ENCODE measurements around the gene DGKD. TPM values are rescaled to one million over a fixed set of nuclear protein-coding genes. Genes with fewer than 3 reads are reported as not detected.

DGKD gene
- total RNA-seq, 6 donors from 2014 or later: 50.0 to 141 (median 75.6) TPM

DNA sequence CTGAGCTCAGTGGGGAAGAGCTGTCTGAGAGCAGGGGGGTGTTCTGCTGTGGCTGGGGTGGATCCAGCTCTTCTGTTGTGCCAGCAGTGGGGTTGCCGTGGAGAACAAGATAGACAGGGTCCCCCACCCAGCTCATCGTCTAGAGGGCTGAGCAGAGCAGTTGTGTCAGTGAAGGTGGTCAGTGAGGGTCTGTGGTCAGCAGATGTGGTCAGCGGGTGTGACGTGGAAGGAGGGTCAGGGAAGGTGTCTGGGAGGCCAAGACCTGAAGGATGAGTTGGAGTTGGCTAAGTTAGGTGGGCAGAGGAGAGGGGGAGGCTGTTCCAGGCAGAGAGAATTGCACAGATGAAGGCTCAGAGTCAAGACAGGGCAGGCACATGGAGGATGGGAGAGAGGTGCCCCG lies 103.1 kb downstream of the DGKD start:
- no peak for ATAC-seq (ENCODE audit: low FRiP score in 2 of 2)
- no peak for DNase-seq
- H3K9me3 ChIP-seq: no peaks in the 10 kb centered on the region
- WGBS, 2 donors: 96 to 100% methylated on average over 5 of the region's 5 CpGs
- no peaks in the 10 kb centered on the region for H3K4me1 ChIP-seq
- H3K27me3 ChIP-seq: no peaks in the 10 kb centered on the region
- H3K27ac ChIP-seq: no peak overlapping the region
- peaks cover 9 to 99% (median 92%) of the 10 kb centered on the region in 4 donors for H3K36me3 ChIP-seq
- no peak for TF ChIP-seq POLR2AphosphoS5 (IDR thresholded peaks at IDR 0.05)
- TF ChIP-seq, protein P1, sequence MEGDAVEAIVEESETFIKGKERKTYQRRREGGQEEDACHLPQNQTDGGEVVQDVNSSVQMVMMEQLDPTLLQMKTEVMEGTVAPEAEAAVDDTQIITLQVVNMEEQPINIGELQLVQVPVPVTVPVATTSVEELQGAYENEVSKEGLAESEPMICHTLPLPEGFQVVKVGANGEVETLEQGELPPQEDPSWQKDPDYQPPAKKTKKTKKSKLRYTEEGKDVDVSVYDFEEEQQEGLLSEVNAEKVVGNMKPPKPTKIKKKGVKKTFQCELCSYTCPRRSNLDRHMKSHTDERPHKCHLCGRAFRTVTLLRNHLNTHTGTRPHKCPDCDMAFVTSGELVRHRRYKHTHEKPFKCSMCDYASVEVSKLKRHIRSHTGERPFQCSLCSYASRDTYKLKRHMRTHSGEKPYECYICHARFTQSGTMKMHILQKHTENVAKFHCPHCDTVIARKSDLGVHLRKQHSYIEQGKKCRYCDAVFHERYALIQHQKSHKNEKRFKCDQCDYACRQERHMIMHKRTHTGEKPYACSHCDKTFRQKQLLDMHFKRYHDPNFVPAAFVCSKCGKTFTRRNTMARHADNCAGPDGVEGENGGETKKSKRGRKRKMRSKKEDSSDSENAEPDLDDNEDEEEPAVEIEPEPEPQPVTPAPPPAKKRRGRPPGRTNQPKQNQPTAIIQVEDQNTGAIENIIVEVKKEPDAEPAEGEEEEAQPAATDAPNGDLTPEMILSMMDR (IDR thresholded peaks at IDR 0.05): no peak
- no peak for TF ChIP-seq POLR2A (IDR thresholded peaks at IDR 0.05)
- TF ChIP-seq EP300 (IDR thresholded peaks at IDR 0.05): no peak
- H3K4me3 ChIP-seq: no peak overlapping the region

DNA sequence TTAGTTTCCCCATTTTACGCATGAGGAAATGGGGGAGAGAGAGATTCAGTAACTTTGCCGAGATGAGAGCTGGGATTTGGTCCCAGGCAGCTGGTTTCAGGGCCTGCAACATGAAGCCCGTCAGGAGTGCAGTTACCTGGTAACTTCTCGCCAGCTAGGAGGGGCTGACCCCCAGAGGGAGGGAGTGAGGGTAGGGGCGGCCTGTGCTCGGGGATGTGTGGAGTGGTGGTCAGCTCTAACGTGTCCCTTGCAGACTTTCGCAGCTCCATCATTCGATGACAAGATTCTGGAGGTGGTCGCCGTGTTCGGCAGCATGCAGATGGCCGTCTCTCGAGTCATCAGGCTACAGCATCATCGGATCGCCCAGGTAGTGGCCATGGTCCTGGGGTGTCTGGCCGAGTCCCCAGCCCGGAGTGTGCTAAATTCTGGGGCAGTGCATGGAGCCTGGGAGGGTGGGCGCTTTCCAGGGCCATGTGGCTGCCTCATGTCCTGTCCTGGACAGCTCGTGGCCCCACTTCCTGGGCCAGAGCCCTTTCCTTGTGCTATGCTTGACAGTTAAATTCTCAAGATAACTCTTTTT lies 103.8 kb downstream of the DGKD start:
- Histone ChIP-seq H3K4me1 (no peaks in the 10 kb centered on the region), H3K9me3 (no peaks in the 10 kb centered on the region), H3K27ac (no peak overlapping the region), H3K36me3 (peaks cover 15 to 99% (median 92%) of the 10 kb centered on the region in 4 donors), H3K27me3 (no peaks in the 10 kb centered on the region), H3K4me3 (no peak overlapping the region)
- WGBS, 2 donors: 96% methylated on average over 7 to 20 of the region's 20 CpGs
- TF ChIP-seq EP300 (IDR thresholded peaks at IDR 0.05) (no peak), POLR2A (IDR thresholded peaks at IDR 0.05) (no peak), POLR2AphosphoS5 (IDR thresholded peaks at IDR 0.05) (no peak)
- TF ChIP-seq, protein P1 (IDR thresholded peaks at IDR 0.05): no peak
- ATAC-seq (ENCODE audit: low FRiP score in 2 of 2) (no peak), DNase-seq (peak in 1 of 2 donors; percentile 50)

DNA sequence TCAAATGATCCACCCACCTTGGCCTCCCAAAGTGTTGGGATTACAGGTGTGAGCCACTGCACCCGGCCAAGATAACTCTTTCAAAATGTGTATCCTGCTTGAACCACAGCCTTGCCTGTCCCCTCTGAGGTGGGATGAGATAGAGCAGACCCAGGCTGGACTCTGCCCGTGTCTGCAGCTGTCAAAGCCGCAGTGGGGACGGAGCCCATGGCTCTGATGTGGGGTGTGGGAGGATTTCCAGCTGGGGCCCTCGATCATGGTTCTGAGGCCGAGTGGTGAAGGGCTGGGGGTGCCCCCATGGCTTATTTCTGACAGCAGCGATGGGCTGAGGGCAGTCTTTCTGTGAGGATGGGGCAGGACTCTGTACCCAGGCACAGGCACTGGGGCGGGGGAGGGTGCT lies 104.5 kb downstream of the DGKD start:
- 95% methylated on average over 6 to 8 of the region's 8 CpGs for WGBS, 2 donors
- Histone ChIP-seq H3K36me3 (peaks cover 15 to 96% (median 91%) of the 10 kb centered on the region in 4 donors), H3K4me1 (no peaks in the 10 kb centered on the region), H3K27ac (no peak overlapping the region), H3K4me3 (no peak overlapping the region), H3K9me3 (no peaks in the 10 kb centered on the region), H3K27me3 (no peaks in the 10 kb centered on the region)
- DNase-seq: peak in 1 of 2 donors; percentile 32
- TF ChIP-seq POLR2A (IDR thresholded peaks at IDR 0.05) (no peak), POLR2AphosphoS5 (IDR thresholded peaks at IDR 0.05) (no peak), EP300 (IDR thresholded peaks at IDR 0.05) (no peak)
- TF ChIP-seq, protein P1 (IDR thresholded peaks at IDR 0.05): no peak
- ATAC-seq (ENCODE audit: low FRiP score in 2 of 2): no peak

DNA sequence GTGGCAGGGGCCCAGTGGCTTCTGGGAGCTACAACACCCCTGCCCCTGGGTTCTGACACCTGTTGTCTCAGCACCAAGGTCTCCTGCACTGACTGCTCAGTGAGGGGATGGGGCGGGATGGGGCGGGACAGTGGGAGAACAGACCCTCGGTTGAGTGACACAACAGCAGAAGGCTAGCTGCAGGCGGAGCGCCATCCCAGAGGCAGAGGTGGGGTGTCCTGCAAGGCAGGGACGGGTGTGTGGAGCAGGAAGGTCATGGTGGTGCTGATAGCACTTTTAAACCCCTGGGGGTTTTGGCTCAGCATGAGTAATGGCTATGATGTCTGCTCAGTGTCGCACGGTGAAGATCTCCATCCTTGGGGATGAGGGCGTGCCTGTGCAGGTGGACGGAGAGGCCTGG lies 105.1 kb downstream of the DGKD start:
- no peaks in the 10 kb centered on the region for H3K27me3 ChIP-seq
- TF ChIP-seq POLR2A (IDR thresholded peaks at IDR 0.05): no peak
- no peak for TF ChIP-seq POLR2AphosphoS5 (IDR thresholded peaks at IDR 0.05)
- TF ChIP-seq, protein P1 (IDR thresholded peaks at IDR 0.05): no peak
- TF ChIP-seq EP300 (IDR thresholded peaks at IDR 0.05): no peak
- DNase-seq (peak in 1 of 2 donors; percentile 41), ATAC-seq (ENCODE audit: low FRiP score in 2 of 2) (no peak)
- peaks cover 15 to 96% (median 91%) of the 10 kb centered on the region in 4 donors for H3K36me3 ChIP-seq
- no peak overlapping the region for H3K4me3 ChIP-seq
- H3K9me3 ChIP-seq: no peaks in the 10 kb centered on the region
- no peaks in the 10 kb centered on the region for H3K4me1 ChIP-seq
- H3K27ac ChIP-seq: no peak overlapping the region
- WGBS, 2 donors: 99 to 100% methylated on average over 9 to 10 of the region's 10 CpGs
